Neuronal stem cell (in vitro differentiated cells): ENCODE data around the gene MTPN.

Experiments
- DNase-seq: peaks from one replicate; pipeline ENCODE4 v3.0.0-alpha.2; 2013; ENCODE audit warnings: low spot score
- H2AFZ ChIP-seq: one replicate; pipeline ENCODE4 v1.6.1; 2013; ENCODE audit warnings: mild to moderate bottlenecking, low read length, inconsistent platforms
- H2AK5ac ChIP-seq: 2 replicates; pipeline ENCODE4 v1.6.1; 2013; ENCODE audit warnings: low read depth, mild to moderate bottlenecking, inconsistent platforms, low read length, moderate library complexity, mixed read lengths
- H2BK120ac ChIP-seq: 2 replicates; pipeline ENCODE4 v1.6.1; 2013; ENCODE audit warnings: low read depth, mild to moderate bottlenecking, inconsistent platforms, low read length, moderate library complexity, mixed read lengths
- H2BK12ac ChIP-seq: one replicate; pipeline ENCODE4 v1.6.1; 2013; ENCODE audit warnings: low read length, inconsistent platforms
- H2BK15ac ChIP-seq: 2 replicates; pipeline ENCODE4 v1.6.1; 2013; ENCODE audit warnings: mild to moderate bottlenecking, low read length, inconsistent platforms, mixed read lengths
- H2BK5ac ChIP-seq: one replicate; pipeline ENCODE4 v1.6.1; 2013; ENCODE audit warnings: inconsistent platforms, mild to moderate bottlenecking, low read length, moderate library complexity
- H3K14ac ChIP-seq: one replicate; pipeline ENCODE4 v1.6.1; 2013; ENCODE audit warnings: low read length, inconsistent platforms
- H3K18ac ChIP-seq: 2 replicates; pipeline ENCODE4 v1.6.1; 2013; ENCODE audit warnings: low read length, inconsistent platforms
- H3K23ac ChIP-seq: 2 replicates; pipeline ENCODE4 v1.6.1; 2013; ENCODE audit warnings: low read depth, mild to moderate bottlenecking, mixed read lengths, low read length, inconsistent platforms; ENCODE audit not compliant: poor library complexity
- H3K27ac ChIP-seq: replicated peaks from 3 replicates; pipeline ENCODE4 v1.5.1; 2013; ENCODE audit warnings: low read length, inconsistent platforms
- H3K27me3 ChIP-seq, 3 experiments: 2 replicates each; pipeline ENCODE4 v1.6.1; 2013; ENCODE audit warnings: low read length in 3 of 3, mild to moderate bottlenecking in 2 of 3, inconsistent platforms in 1 of 3, low read depth in 1 of 3, mixed read lengths in 1 of 3, moderate library complexity in 1 of 3; ENCODE audit not compliant: control insufficient read depth in 3 of 3, insufficient read depth in 3 of 3
- H3K36me3 ChIP-seq, 2 donors: replicated peaks in 1 of 2; 2 replicates each; pipeline ENCODE4 v1.6.1; 2013; ENCODE audit warnings: low read length in 2 of 2; ENCODE audit not compliant: control insufficient read depth in 2 of 2, insufficient read depth in 2 of 2
- H3K4ac ChIP-seq: 2 replicates; pipeline ENCODE4 v1.6.1; 2013; ENCODE audit warnings: inconsistent platforms, mild to moderate bottlenecking, low read length, moderate library complexity
- H3K4me1 ChIP-seq, 2 donors: 1 replicate in 1 of 2; 2 replicates in 1 of 2; pipeline ENCODE4 v1.6.1; 2013; ENCODE audit warnings: low read length in 2 of 2, low read depth in 1 of 2; ENCODE audit not compliant: control insufficient read depth in 2 of 2, insufficient read depth in 1 of 2
- H3K4me2 ChIP-seq: one replicate; pipeline ENCODE4 v1.6.1; 2013; ENCODE audit warnings: mild to moderate bottlenecking, low read length, inconsistent platforms; ENCODE audit not compliant: insufficient read depth, poor library complexity, severe bottlenecking
- H3K4me3 ChIP-seq, 2 donors: 2 replicates each; pipeline ENCODE4 v1.5.1; 2013; ENCODE audit warnings: low read length in 2 of 2, mild to moderate bottlenecking in 2 of 2, inconsistent platforms in 1 of 2, moderate library complexity in 1 of 2
- H3K79me1 ChIP-seq: one replicate; pipeline ENCODE4 v1.6.1; 2013; ENCODE audit warnings: low read depth, mild to moderate bottlenecking, inconsistent platforms, low read length, moderate library complexity
- H3K9ac ChIP-seq: one replicate; pipeline ENCODE4 v1.6.1; 2013; ENCODE audit warnings: mild to moderate bottlenecking, low read depth, low read length, inconsistent platforms; ENCODE audit not compliant: poor library complexity
- H3K9me3 ChIP-seq, 2 donors: replicated peaks in 1 of 2; 2 replicates each; pipeline versions ENCODE3 to v1.6.1; 2013; ENCODE audit warnings: low read length in 2 of 2, mild to moderate bottlenecking in 2 of 2, inconsistent platforms in 1 of 2, low read depth in 1 of 2, mixed read lengths in 1 of 2, moderate library complexity in 1 of 2; ENCODE audit not compliant: control insufficient read depth in 2 of 2, insufficient read depth in 1 of 2
- H4K8ac ChIP-seq: one replicate; pipeline ENCODE4 v1.6.1; 2013; ENCODE audit warnings: low read depth, mild to moderate bottlenecking, inconsistent platforms, low read length, moderate library complexity
- H4K91ac ChIP-seq: one replicate; pipeline ENCODE4 v1.6.1; 2013; ENCODE audit warnings: low read length, low read depth, mild to moderate bottlenecking, inconsistent platforms; ENCODE audit not compliant: poor library complexity
- WGBS, 2 donors: extraction: QIAGEN DNeasy Blood & Tissue Kit; methylation state at CpG; one replicate each; pipeline ENCODE4 v1.1.7; 2013; ENCODE audit warnings: missing lambda C conversion rate in 2 of 2, mixed read lengths in 1 of 2; ENCODE audit not compliant: insufficient read length in 2 of 2, insufficient replicate concordance in 1 of 2; ENCODE audit errors: extremely low coverage in 2 of 2; 5-methylcytosine and 5-hydroxymethylcytosine counted together

Gene MTPN

DNA sequence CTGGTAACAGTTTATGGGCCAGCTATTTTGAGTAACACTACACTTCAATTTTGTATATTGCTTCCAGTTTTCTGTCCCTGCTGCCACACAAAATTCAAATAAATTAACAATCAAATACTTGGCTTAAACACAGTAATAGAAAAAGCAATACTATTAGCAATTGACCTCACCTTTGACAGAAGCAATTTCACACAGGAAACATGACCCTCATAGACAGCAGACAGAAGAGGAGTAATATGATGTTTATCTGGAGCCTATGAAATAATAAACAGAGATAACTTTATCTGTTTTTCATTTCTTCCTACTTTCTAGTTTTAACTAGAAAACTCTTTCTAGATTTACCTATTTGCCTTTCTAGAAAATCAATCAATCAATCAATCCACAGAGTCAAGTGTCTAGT lies 26.7 kb downstream of the MTPN start:
- peaks cover 3% of the 10 kb centered on the region for H3K79me1 ChIP-seq
- no peak overlapping the region for H3K23ac ChIP-seq
- H2BK5ac ChIP-seq: no peak overlapping the region
- H2BK120ac ChIP-seq: no peak overlapping the region
- no peak overlapping the region for H2BK15ac ChIP-seq
- H3K36me3 ChIP-seq: peaks cover 4 to 77% of the 10 kb centered on the region in 2 donors
- H3K4me3 ChIP-seq: no peak overlapping the region
- H2BK12ac ChIP-seq: no peak overlapping the region
- no peak overlapping the region for H4K8ac ChIP-seq
- no peak overlapping the region for H3K4me2 ChIP-seq
- no peak overlapping the region for H3K9ac ChIP-seq
- H3K4me1 ChIP-seq: no peaks in the 10 kb centered on the region
- H3K18ac ChIP-seq: no peak overlapping the region
- H3K14ac ChIP-seq: no peak overlapping the region
- H4K91ac ChIP-seq: no peak overlapping the region
- no peak overlapping the region for H3K4ac ChIP-seq
- no peak overlapping the region for H2AFZ ChIP-seq
- H3K9me3 ChIP-seq: no peaks in the 10 kb centered on the region
- no peak overlapping the region for H3K27ac ChIP-seq
- H2AK5ac ChIP-seq: no peak overlapping the region
- no peak for DNase-seq
- H3K27me3 ChIP-seq: no peaks in the 10 kb centered on the region

DNA sequence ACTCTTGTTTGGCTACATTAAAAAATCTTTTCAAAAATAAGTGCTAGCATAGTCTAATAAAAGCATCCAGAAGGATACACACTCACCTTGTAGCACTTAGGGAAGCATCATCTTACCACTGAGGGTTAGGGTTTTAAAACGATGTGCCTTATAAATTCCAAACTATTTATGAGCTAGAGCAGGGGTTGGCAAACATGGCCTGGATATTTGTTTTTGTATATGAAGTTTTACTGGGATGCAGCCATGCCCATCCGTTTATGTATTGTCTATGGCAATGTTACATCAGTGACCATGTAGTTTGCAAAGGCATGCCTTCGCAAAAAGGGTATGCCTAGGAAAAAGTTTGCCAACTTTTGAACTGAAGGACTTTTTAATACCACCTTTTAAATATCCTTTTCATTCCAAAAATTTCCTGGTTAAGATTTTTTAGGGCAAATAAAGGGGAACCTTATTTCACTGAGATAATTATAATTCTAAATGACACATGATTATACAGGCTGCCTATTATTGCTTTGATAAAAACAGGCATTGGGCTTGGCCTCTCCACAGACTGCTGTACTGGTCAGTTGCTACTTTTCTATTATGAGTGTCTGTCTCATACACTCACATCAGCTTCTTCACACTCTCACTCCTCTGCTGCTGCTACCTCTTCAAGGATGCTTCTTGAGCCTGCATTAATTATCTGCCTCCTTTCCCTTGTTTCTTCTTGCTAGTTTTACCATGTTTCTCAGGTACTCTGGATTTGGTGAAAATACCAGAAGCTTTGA lies 30.7 kb downstream of the MTPN start:
- Histone ChIP-seq H2AFZ (no peak overlapping the region), H3K79me1 (no peaks in the 10 kb centered on the region), H2BK5ac (no peak overlapping the region), H2BK15ac (no peak overlapping the region), H4K91ac (no peak overlapping the region), H3K9me3 (no peaks in the 10 kb centered on the region), H3K4me1 (no peaks in the 10 kb centered on the region), H3K27me3 (no peaks in the 10 kb centered on the region), H2AK5ac (no peak overlapping the region), H3K14ac (no peak overlapping the region), H3K4ac (no peak overlapping the region), H3K4me3 (no peak overlapping the region), H2BK120ac (no peak overlapping the region), H3K23ac (no peak overlapping the region), H3K4me2 (no peak overlapping the region), H3K18ac (no peak overlapping the region), H4K8ac (no peak overlapping the region), H3K36me3 (peaks cover 4 to 72% of the 10 kb centered on the region in 2 donors), H3K27ac (no peak overlapping the region), H3K9ac (no peak overlapping the region), H2BK12ac (no peak overlapping the region)
- DNase-seq: no peak
- WGBS, 2 donors: no CpG with 5 or more reads among the region's 3 CpGs

DNA sequence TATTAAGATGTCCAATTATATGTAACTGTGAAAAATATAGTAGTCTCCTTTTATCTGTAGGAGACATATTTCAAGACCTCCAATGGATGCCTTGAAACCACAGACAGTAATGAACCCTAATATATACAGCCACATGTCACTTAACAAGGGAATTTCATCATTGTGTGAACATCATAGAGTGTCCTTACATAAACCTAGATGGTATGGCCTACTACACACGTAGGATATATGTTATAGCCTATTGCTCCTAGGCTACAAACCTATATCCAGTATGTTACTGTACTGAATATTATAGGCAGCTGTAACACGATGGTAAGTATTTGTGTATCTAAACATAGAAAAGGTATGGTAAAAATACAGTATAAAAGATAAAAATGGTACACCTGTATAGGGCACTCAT lies 32.4 kb downstream of the MTPN start:
- no peak overlapping the region for H2BK5ac ChIP-seq
- H4K8ac ChIP-seq: no peak overlapping the region
- no peak overlapping the region for H3K18ac ChIP-seq
- no peak overlapping the region for H3K4ac ChIP-seq
- no peak overlapping the region for H3K14ac ChIP-seq
- no peaks in the 10 kb centered on the region for H3K27me3 ChIP-seq
- H3K4me3 ChIP-seq: no peak overlapping the region
- no CpG with 5 or more reads among the region's 2 CpGs for WGBS, 2 donors
- H3K23ac ChIP-seq: no peak overlapping the region
- H3K9me3 ChIP-seq: no peaks in the 10 kb centered on the region
- H3K36me3 ChIP-seq: peaks cover 1 to 55% of the 10 kb centered on the region in 2 donors
- H3K27ac ChIP-seq: no peak overlapping the region
- H4K91ac ChIP-seq: no peak overlapping the region
- H2AK5ac ChIP-seq: no peak overlapping the region
- no peak overlapping the region for H2BK120ac ChIP-seq
- no peak overlapping the region for H2AFZ ChIP-seq
- DNase-seq: no peak
- no peak overlapping the region for H2BK15ac ChIP-seq
- no peak overlapping the region for H2BK12ac ChIP-seq
- no peaks in the 10 kb centered on the region for H3K4me1 ChIP-seq
- H3K79me1 ChIP-seq: no peaks in the 10 kb centered on the region
- no peak overlapping the region for H3K4me2 ChIP-seq
- H3K9ac ChIP-seq: no peak overlapping the region

DNA sequence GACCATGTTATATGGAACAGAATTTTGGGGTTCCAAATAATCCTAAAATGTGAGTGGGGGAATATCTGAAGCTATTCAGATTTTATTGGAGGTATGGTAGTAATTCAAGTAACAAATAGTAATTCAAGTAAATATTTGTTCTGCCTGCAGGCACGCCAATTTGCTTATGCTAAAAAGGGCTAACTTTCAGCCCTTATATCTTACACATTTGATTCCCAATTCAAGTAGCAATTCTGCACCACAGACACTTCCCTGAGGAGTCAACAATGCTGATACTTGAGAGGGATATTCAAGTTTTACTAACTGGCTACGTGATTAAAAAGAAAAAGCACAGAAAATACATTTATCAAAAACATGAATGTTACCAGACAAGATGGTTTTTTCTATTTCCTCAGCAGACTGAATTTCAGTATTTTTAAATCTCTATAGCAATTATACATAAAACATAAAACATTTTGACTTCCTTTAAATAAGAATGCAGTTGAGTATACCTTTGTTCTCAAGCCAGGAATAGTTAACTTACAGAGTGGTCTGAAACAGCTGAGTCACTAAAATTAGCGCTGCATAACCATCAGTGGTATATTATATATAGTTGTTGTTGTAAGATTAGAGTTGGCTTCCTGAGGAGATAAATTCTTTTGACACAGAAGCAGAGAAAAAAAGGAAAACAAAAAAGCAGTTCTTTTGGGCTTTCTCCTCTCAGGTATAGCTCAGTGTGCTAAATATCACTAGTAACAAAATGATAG lies 33.9 kb downstream of the MTPN start:
- H3K36me3 ChIP-seq: peaks cover 1 to 40% of the 10 kb centered on the region in 2 donors
- no peak overlapping the region for H2BK5ac ChIP-seq
- no peaks in the 10 kb centered on the region for H3K27me3 ChIP-seq
- H3K79me1 ChIP-seq: no peaks in the 10 kb centered on the region
- no peak overlapping the region for H3K27ac ChIP-seq
- H3K14ac ChIP-seq: no peak overlapping the region
- no peak overlapping the region for H3K4ac ChIP-seq
- no peak overlapping the region for H3K23ac ChIP-seq
- no peak overlapping the region for H3K18ac ChIP-seq
- H3K4me2 ChIP-seq: no peak overlapping the region
- no peak overlapping the region for H4K8ac ChIP-seq
- H4K91ac ChIP-seq: no peak overlapping the region
- H2AFZ ChIP-seq: no peak overlapping the region
- no peak overlapping the region for H2BK12ac ChIP-seq
- no peak overlapping the region for H2BK15ac ChIP-seq
- WGBS, 2 donors: no CpG with 5 or more reads among the region's 3 CpGs
- H3K4me1 ChIP-seq: no peaks in the 10 kb centered on the region
- no peak for DNase-seq
- no peak overlapping the region for H3K4me3 ChIP-seq
- H3K9ac ChIP-seq: no peak overlapping the region
- H2BK120ac ChIP-seq: no peak overlapping the region
- no peaks in the 10 kb centered on the region for H3K9me3 ChIP-seq
- H2AK5ac ChIP-seq: no peak overlapping the region
